ENCODE results near the gene SLCO4A1. TPM values are rescaled to one million over a fixed set of nuclear protein-coding genes. Genes with fewer than 3 reads are reported as not detected.
A peak's percentile ranks its signal among the peaks of the same experiment; 100 is the strongest.
"Not testable (repeated sequence)": the region's sequence is repeated elsewhere in the genome, so short reads cannot be mapped to it uniquely, and the experiment has no call there.

SLCO4A1 gene
- total RNA-seq, 1 donor from 2014 or later: 4.1 TPM

DNA sequence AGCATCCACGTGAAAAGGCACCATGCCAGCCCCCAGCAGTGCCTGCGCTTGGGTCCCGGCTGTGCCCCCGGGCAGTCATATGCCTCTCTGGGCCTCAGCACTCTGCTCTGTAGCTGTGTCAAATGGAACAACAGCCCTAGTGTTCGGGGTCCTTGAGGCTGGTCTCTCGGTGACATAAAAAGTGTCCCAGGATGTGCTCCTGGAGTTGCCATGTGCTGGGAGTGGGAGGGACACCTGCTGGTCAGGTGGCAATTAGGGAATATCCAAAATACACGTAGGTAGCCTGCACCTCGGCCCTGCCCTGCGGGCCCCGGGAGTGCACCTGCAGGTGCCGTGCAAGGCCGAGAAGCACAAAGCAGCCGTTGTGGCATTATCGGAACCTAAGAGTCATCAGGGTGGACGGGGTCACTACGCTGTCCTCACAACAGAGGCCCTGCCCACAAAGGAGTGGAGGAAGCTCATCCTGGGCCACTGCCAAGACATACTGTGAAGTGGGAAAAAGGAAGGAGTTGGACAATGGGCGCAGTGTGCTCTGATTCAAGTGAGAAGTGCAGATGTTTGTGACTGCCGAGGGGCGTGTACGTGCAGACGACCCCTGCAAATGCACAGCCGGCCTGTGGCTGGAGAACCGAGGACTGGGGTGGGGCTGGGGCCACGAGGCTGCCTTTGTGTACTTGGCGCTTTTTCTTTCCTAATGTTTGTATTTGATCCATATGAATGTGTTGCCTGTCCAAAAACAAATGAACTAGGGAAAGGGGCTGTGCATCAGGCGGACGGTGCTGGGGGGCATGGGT is 24.6 kb downstream of the SLCO4A1 start:
- DNase-seq: peak; percentile 58

DNA sequence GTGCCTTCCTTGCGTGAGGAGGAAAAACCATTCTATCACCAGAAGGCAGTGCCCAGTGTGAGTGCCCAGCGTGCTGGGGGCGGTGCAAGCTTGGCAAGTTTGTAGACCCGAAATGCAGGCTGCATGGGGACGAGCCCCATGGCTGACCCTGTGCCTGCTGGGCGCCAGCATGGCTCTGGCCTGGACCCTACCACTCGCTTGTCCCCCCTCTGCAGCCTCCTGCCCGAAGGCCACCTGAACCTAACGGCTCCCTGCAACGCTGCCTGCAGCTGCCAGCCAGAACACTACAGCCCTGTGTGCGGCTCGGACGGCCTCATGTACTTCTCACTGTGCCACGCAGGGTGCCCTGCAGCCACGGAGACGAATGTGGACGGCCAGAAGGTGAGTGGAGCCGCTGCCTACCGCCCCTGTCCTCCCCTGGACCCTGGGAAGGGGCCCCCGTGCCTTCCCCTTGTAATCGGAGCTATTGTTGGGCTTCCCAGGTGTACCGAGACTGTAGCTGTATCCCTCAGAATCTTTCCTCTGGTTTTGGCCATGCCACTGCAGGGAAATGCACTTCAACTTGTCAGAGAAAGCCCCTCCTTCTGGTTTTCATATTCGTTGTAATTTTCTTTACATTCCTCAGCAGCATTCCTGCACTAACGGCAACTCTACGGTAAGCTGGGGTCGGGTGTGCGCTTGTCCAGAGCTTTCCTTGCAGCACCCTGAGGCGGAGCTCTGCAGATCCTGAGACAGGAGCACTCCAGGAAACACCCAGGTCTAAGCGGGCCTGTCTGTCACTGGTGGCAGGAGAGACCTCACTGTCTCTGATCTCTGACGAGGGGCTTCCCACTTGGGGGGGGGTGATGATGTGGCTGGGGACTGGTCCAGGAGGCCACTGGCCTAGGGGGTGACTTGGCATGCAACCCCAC is 25.5 kb downstream of the SLCO4A1 start:
- DNase-seq: no peak

DNA sequence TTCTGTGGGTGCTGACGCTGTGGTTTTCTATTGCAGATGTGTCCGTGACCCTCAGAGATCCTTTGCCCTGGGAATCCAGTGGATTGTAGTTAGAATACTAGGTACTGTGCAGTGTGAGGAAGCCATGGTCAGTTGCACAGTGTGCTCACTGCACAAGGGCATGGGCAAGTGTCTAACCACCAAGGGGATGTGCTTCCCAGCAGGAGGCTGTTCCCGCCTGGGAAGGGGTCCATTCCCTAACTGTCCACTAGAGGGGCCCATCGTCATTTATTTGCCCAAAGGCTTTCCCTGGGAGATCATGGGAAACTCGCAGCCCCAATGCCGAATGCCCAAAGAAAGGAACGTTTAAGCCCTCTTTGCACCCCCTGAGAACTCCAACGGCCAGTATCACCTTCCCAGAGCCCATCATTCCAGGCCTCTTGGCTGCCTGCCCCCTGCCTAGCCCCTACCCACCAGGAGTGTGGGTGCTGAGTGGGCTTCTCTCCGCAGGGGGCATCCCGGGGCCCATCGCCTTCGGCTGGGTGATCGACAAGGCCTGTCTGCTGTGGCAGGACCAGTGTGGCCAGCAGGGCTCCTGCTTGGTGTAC is 26.2 kb downstream of the SLCO4A1 start:
- peak; percentile 93 for DNase-seq

DNA sequence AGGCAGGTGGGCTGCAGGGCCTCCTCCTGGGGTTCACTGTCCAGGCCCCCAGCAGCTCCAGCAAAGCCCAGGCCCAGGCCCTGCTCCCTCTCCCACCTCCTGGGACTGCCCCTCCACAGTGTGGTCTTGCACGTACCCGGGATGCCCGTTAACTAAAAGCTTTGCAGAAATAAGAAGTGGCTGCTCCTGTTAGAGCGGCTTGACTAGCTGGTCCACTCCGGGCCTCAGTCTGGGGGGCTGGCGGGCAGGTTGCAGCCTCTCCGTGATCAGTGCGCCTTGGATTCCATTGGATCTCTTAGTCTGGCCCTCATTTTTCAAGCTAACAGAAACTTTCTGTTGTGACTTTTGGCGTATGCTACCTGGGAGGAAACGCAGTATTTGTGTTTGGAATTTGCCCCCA is 26.9 kb downstream of the SLCO4A1 start:
- DNase-seq: no peak

DNA sequence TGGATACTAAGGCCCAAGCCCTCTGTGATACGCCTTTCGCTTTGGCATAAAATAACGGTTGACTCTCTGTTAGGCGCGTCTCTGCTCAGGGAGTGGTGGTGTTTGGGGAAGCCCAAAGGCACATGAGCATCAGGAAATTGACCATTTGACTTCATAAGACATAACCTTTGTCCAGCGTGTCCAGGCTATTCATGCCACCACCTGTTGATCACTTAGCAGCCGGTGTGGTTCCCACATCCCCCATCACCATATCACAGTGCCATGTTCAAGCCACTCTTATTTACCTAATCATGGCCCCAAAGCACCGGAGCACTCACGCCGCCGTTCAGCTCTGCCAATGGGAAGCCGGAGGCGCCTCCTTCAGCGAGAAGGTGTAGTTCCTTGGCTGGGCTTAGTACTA is 27.9 kb downstream of the SLCO4A1 start:
- no peak for DNase-seq

DNA sequence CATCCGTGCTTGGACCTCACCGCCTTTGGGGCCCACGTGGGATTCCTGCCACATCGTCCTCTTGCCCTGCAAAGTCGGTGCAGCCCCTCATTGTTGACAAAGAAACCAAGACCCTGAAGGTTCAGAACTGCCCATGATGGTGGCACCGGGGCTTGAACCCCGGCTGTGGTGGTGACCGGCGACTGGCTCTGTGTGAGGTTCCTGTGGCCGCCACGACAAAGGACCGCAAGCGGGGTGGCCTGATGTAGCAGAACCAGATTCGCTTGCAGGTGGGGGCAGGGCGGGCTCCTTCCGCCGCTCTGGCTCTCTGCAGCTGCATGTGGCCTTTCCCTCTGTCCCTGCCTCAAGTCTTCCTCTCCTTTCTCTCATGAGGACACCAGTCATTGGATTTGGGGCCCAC is 28.7 kb downstream of the SLCO4A1 start:
- DNase-seq: no peak

DNA sequence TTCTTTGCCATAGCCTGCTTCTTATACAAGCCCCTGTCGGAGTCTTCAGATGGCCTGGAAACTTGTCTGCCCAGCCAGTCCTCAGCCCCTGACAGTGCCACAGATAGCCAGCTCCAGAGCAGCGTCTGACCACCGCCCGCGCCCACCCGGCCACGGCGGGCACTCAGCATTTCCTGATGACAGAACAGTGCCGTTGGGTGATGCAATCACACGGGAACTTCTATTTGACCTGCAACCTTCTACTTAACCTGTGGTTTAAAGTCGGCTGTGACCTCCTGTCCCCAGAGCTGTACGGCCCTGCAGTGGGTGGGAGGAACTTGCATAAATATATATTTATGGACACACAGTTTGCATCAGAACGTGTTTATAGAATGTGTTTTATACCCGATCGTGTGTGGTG is 29.5 kb downstream of the SLCO4A1 start:
- no peak for DNase-seq

DNA sequence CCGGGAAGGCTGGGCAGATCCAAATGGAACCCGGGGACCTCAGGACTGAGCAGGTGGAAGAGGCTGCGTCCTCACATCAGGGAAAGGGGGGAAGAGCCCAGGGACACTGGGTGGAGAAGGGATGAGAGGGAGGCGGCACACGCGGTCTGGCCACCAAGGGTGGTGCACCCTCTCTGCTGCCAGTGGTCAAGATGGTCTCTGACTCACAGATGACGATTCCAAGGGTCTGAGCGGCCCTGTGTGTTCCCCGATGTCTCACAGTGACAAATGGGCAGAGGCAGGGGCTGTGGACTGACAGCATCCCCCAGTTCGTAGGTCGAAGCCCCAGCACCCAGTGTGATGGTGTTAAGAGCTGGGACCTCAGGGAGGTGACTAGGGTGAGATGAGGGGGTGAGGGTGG is 32.1 kb downstream of the SLCO4A1 start:
- no peak for DNase-seq

DNA sequence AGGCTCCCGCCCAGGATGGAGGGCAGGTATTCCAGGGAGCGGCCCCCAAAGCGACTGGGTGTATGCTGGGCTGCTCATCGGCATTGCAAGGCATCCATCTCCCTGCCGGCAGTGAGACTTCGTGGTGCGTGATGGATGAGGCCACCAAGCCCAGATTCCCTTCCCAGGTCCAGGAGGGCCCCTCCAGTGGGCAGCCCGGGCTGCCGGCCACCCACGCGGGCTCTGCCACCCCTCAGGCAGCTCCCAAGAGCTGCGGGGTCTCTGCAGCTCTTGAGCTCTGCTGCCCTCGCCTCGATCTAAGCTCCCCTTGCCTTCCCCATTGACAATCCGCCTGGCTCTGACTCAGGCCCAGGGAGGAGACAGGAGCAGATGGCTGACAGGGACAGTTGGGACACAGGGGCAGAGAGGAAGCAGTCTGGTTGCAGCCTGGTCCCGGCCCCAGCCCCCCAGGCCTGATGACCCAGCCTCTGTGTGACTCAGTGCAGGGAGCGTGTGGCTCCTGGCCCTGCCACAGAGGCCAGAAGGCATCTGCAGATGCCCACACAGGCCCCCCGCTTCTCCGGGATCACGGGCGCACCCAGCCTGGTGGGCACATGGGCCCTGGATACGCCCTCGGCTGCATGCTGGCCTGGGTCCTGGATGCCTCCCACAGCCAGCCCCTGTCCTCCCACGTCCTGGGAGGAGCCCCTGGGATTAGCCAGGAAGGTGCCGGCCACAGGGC is 33.0 kb downstream of the SLCO4A1 start:
- peak; percentile 71 for DNase-seq

DNA sequence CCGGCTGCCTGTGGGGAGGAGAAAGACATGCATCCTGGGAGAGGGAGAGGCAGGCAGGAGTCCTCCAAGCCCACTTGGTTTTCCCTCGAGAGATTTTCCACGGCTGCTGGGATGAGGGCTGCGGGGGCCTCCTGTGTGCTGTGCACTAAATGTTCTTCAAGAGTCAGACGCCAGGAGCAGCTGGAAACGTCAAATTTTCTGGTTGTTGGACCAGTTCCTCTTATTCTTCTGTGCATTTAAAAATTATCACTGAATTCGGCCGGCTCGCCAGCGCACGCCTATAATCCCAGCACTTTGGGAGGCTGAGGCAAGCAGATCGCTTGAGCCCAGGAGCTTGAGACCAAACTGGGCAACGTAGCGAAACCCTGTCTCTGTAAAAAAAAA is 33.6 kb downstream of the SLCO4A1 start:
- DNase-seq: no peak

DNA sequence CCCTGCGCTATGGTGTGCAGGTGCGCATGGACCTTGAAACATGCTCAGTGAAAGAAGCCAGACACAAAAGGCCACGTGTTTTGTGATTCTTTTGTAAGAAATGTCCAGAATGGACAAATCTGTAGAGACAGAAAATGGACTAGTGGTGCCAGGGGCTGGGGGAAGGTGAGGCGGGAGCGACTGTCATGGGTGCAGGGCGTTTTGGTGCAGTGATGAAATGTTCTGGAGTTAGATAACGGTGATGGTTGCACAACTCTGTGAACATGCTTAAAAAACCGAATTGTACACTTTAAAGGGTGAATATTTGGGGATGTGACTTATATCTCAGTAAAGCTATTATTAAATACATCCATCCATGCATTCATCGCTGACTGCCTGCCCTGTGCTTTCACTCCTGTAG is 34.7 kb downstream of the SLCO4A1 start:
- DNase-seq: no peak

DNA sequence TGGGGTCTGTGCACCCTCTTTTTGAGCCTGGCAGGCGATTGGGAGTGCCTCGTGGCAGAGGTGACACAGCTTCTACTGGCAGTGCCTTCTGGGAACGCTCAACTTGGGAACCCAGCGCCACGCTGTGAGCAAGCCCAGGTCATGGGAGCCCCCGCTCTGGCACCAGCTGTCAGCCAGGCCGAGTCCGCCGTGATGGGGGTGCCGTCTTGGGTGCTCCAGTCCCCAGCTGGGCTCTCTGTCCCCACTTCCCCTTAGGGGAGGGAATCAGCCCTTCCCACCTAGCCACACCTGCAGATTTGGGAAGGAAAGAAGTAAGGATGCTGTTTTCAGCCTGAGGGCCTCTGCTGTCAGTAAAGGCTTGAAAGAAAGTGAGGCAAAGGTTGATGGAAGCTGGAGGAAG is 35.4 kb downstream of the SLCO4A1 start:
- no peak for DNase-seq

DNA sequence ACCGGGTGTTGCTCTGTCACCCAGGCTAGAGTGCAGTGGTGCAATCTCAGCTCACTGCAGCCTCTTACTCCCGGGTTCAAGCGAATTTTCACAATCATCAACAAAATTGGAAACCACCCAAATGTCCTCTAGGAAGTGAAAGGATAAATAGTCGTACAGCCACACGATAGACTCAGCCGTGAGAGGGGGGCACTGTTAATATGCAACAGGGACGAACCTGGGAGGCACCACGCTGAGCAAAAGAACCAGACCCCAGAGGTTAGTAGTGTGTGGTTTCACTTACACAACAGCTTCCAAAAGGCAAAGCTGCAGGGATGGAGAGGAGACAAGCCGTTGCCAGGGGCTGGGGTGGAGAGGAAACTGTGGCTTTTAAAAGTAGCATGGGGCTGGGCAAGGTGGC is 36.2 kb downstream of the SLCO4A1 start:
- no peak for DNase-seq

DNA sequence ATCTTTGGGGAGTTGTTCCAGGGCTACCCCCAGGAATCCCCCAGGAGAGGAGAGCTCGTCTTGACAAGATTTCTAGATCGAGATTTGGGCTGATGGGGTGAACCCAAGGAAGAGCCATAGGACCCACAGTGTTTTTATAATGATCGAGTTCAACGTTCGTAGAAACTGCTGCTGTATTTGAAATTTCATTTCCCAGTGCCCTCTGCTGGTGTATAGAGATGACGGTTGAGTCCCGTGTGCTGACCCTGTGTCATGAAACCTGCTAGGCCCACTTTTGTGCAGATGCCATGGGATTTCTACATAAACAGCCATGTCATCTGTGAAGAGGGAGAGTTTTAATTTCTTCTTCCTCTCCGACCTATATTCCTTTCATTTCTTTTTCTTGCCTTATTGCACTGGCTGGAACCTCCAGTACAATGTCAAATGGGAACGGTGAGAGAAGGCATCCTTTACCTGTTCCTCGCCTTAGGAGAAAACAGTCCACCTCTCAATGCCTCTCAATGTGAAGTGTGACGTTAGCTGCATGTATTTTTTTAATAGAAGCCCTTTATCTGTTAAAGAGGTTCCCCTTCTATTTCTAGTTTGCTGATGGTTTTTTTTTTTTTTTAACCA is 37.8 kb downstream of the SLCO4A1 start:
- no peak for DNase-seq

DNA sequence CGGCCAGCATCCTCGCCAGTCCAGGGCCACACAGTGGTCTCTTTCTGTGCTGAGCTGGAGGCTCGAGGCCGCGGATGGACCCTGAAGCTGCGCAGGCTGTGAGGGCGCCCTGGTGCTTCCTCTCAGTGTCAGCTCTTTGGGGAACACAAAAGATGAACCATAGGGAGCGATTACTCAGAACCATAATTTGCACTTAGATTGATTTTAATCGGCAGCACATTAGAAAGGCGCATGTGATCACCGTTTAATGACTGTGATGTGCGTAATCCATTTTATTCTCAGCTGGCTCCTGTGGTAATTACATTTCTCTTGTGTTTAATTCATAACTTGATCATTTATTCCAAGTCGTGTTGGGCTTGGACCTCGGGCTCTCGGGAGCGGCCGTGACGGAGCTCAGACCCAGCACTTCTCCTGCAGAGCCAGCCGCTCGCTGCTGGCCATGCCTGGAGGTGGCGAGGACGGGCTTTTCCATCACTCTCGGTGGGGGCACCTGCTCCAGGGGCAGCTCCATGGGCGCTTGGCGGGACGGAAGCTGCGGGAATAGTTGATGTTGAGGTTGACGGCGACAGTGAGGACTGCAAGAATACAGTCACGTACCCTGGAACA is 40.7 kb downstream of the SLCO4A1 start:
- DNase-seq: no peak

DNA sequence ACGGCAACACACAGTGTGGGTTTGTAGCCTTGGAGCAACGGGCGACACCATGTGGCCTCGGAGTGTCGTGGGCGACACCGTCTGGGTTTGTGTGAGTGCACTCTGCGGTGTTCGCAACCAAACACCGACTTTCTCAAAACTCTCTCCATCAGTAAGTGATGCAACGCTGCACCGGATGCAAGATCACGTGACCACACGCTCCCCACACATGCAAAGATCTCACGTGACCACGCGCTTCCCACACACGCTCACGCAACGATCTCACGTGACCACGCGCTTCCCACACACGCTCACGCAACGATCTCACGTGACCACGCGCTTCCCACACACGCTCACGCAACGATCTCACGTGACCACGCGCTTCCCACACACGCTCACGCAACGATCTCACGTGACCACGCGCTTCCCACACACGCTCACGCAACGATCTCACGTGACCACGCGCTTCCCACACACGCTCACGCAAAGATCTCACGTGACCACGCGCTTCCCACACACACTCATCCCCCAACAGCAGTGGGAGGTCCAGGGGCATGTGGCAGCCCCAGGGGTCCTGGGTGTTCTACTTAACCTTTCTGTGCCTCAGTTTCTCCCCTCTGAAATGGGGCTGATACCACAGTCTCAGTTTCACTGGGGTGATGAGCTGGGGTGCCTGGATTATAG is 41.5 kb downstream of the SLCO4A1 start:
- not testable (repeated sequence) for DNase-seq

DNA sequence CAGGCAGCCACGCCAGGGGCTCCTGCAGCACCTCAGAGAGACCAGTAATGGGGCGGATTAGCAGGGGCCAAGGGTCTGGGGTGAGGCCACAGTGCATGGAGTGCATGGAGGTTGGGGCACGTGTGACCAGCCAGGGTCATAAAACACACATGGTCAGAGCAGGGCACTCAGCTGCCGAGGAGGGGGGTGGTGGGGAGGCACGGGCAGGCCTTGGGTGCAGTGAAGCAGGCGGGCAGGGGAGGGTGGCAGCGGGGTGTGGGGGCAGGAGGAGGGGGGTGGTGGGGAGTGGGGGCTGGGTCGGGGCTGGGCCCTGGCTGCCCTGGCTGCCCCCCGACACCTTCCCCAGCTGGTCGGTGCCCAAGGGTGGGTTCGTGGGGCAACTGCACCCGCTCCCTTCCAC is 42.7 kb downstream of the SLCO4A1 start:
- DNase-seq: no peak

DNA sequence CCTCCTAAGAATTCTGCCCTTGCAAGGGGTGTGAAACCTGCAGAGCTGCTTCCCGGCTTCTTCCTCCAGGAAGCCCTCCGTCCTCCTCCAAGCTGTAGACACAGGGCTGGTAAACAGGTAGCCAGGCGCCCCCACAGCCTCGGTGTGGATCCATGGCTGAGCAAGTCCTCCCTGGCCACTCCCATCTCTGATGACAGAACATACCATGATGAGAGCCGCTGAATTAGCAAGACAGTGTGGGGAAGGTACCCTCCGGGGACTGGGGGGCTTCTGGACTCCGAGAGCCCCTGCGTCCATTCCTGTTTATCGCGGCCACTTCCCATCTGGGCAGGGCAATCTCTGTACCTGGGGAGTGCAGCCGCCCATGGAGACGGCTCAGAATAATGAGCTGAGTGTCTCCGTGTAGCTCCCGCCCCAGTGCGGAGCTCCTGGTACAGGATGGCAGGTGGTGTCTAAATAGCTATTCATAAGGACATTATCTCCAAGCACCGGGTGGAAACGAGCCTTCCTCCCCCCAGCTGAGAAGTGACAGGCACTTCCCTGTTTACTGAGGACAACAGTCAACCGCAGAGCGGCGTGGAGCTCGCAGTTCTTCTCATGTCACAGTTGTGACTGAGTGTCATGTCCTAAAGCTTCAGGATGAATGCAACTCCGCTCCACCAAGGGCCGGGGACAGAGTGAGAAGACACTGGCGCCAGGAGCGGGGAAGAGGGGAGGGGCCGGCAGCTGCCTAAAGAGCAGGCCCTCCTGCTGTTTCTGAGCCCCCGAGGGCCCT is 43.7 kb downstream of the SLCO4A1 start:
- DNase-seq: peak; percentile 57

DNA sequence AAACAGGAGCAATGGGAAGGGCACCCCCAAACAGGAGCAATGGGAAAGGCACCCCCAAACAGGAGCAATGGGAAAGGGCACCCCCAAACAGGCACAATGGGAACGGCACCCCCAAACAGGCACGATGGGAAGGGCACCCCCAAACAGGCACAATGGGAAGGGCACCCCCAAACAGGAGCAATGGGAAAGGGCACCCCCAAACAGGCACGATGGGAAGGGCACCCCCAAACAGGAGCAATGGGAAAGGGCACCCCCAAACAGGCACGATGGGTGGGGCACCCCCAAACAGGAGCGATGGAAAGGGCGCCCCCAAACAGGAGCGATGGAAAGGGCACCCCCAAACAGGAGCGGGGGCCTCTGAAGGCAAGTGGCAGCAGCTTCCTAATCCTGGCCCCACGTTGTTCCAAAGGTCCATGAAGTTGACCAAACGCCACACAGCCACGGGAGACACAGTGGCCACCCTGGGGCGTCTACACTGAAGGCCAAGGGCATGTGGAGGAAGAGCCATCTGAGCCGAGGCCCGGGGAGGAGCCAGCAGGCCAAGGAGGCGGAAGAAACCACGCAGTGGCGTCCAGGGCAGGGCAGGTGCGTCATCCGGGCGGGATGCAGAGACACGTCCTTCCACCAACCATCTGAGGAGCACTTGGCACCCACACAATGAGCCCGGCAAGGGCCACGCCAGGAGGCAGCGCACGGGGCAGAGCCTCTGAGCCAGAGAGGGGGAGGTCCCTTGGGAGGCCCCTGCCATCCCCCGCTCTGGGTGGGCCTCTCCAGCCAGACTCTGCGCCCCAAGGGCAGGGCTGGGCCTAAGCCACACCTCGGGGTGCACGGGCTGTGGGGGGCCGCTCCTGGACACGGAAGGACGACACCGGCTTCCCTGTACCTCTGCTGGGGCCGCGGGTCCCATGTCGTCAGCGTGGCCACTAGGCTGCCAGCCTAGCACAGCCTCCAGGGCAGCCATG is 44.8 kb downstream of the SLCO4A1 start:
- DNase-seq: no peak

Data from tongue (tissue), 2 donors.